PC-3 (cell line): Measurements from ENCODE around the gene CMSS1. TPM values are rescaled to one million over a fixed set of nuclear protein-coding genes. Genes with fewer than 3 reads are reported as not detected.

Experiments used
- ATAC-seq: fragments of 200-7000 bp; cut with Tn5 transposase; 2 replicates; pipeline ENCODE4 v1.9.1; 2020; ENCODE audit warnings: mild to moderate bottlenecking, moderate library complexity
- BruUV-seq: library from RNA; stranded (reverse); fragments of 400-500 nt; replicated peaks from 2 replicates; lab custom pipeline; 2021; lab: Mats Ljungman, UMichigan
- CTCF ChIA-PET: fragments of 300-600 bp; sonication (Branson Sonifier 250); formaldehyde crosslinking; loops from one replicate; lab custom pipeline; 2022; ENCODE audit warnings: antibody characterized with exemption; lab: Charles Lee
- POLR2A ChIA-PET: fragments of 300-600 bp; sonication (Branson Sonifier 250); formaldehyde crosslinking; loops from one replicate; lab custom pipeline; 2022; ENCODE audit warnings: antibody characterized with exemption; ENCODE audit not compliant: unreplicated experiment; lab: Charles Lee
- DNase-seq: peaks from one replicate; pipeline ENCODE4 v3.0.0-alpha.2; 2015
- H2AFZ ChIP-seq: fragments of 300-600 bp; sonication (generic); 2 replicates; pipeline ENCODE4 v1.6.0; 2016; ENCODE audit warnings: antibody characterized with exemption, low read length
- H3F3A ChIP-seq: fragments of 300-600 bp; sonication (generic); one replicate; pipeline ENCODE4 v1.6.0; 2017; ENCODE audit warnings: antibody characterized with exemption, low read length, control low read depth, mild to moderate bottlenecking; ENCODE audit not compliant: unreplicated experiment
- H3K27ac ChIP-seq: fragments of 300-600 bp; sonication (generic); 2 replicates; pipeline ENCODE4 v1.5.1; 2016; ENCODE audit warnings: mild to moderate bottlenecking, low read length
- H3K27me3 ChIP-seq: fragments of 300-600 bp; sonication (generic); 2 replicates; pipeline ENCODE4 v1.6.1; 2016; ENCODE audit warnings: low read length, mixed read lengths
- H3K36me3 ChIP-seq: fragments of 300-600 bp; sonication (generic); 2 replicates; pipeline ENCODE4 v1.6.1; 2016; ENCODE audit warnings: low read depth, mixed run types, low read length, mixed read lengths
- H3K4me1 ChIP-seq: fragments of 300-600 bp; sonication (generic); 2 replicates; pipeline ENCODE4 v1.5.1; 2016; ENCODE audit warnings: low read length; ENCODE audit not compliant: insufficient read depth
- H3K4me2 ChIP-seq: fragments of 300-600 bp; sonication (generic); 2 replicates; pipeline ENCODE4 v1.6.0; 2016; ENCODE audit warnings: low read length
- H3K4me3 ChIP-seq: fragments of 300-600 bp; sonication (generic); 2 replicates; pipeline ENCODE4 v1.5.1; 2016; ENCODE audit warnings: mild to moderate bottlenecking, low read length, mixed read lengths
- H3K79me2 ChIP-seq: fragments of 300-600 bp; sonication (generic); 2 replicates; pipeline ENCODE4 v1.6.1; 2017; ENCODE audit warnings: low read length, mixed read lengths
- H3K9ac ChIP-seq: fragments of 300-600 bp; sonication (generic); 2 replicates; pipeline ENCODE4 v1.6.0; 2016; ENCODE audit warnings: mild to moderate bottlenecking, low read length
- H3K9me2 ChIP-seq: fragments of 300-600 bp; sonication (generic); replicated peaks from 2 replicates; pipeline ENCODE4 v1.6.1; 2016; ENCODE audit warnings: mixed run types, low read length, mixed read lengths
- H3K9me3 ChIP-seq: fragments of 300-600 bp; sonication (generic); 2 replicates; pipeline ENCODE4 v1.6.1; 2016; ENCODE audit warnings: low read length, mixed read lengths
- H4K20me1 ChIP-seq: fragments of 300-600 bp; sonication (generic); 2 replicates; pipeline ENCODE4 v1.6.1; 2016; ENCODE audit warnings: low read length, mixed read lengths
- CTCF ChIP-seq: fragments of 300-600 bp; sonication (generic); conservative IDR thresholded peaks from 2 replicates; pipeline ENCODE4 v1.5.1; 2017; ENCODE audit warnings: antibody characterized with exemption, low read depth, mild to moderate bottlenecking, low read length
- EZH2 ChIP-seq: fragments of 300-600 bp; sonication (generic); IDR thresholded peaks from one replicate; pipeline ENCODE4 v1.6.1; 2017; ENCODE audit warnings: antibody characterized with exemption, mild to moderate bottlenecking, low read length; ENCODE audit not compliant: unreplicated experiment
- EZH2phosphoT487 ChIP-seq: fragments of 300-600 bp; sonication (generic); IDR thresholded peaks from 2 replicates; pipeline ENCODE4 v1.6.1; 2018; ENCODE audit warnings: mild to moderate bottlenecking, antibody characterized with exemption, low read length, borderline replicate concordance
- intact Hi-C: fragments of 100-400 bp; cut with micrococcal nuclease; formaldehyde crosslinking; loops from 2 replicates; pipeline ENCODE4 v1.9.0; 2023
- total RNA-seq: library from RNA; depleted of rRNA; stranded (reverse); fragments of >200 nt; gene quantifications from 2 replicates; pipeline ENCODE4 v1.2.3, GENCODE V29; 2014

The CMSS1 gene
- total RNA-seq, 1 experiment from 2014 or later: 63.1 TPM

- ATAC-seq (no peak), DNase-seq (no peak)
- Histone ChIP-seq H3K4me1 (0 out of 2 replicates have a peak, but pooled peaks cover 12% of the 10 kb centered on the region), H3K4me2 (no peak overlapping the region), H3K27ac (no peak overlapping the region), H4K20me1 (no peaks in the 10 kb centered on the region), H3K27me3 (no peaks in the 10 kb centered on the region), H3F3A (no peaks in the 10 kb centered on the region), H3K9me3 (no peaks in the 10 kb centered on the region), H3K4me3 (no peak overlapping the region), H2AFZ (no peak overlapping the region), H3K9me2 (no peaks in the 10 kb centered on the region), H3K9ac (no peak overlapping the region), H3K79me2 (peaks cover 80% of the 10 kb centered on the region), H3K36me3 (no peaks in the 10 kb centered on the region)
- ChIA-PET CTCF (no interaction called here), POLR2A (no interaction called here)
- no TSS peak for BruUV-seq
- TF ChIP-seq EZH2phosphoT487 (no peak), EZH2 (no peak), CTCF (no peak)
- intact Hi-C loops: loop anchor here (10.0 kb wide), 3 partner anchors 628 to 1548 kb away; no protein-coding TSS in a partner anchor
These were observed 19.0 kb downstream of the CMSS1 start for GRCh38 chr3:99836681-99837080.

DNA sequence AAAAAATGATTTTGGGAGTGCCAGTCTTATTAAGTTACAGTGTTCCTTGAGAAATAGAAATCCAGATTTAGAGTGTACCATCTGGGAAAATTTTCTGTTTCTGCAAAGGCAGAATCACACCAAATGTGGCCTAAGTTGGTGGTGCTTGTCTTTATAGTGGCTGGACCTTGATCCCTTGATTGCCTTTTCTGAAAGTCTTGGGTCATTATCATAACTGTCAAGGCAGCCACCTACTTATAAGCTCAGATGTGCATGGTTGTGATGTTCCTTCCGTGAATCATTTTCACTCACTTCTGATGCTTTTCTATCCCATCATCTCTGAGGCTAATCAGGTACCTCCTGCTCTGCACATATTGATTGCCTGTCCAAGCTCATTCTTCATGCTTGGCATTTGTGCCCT, 20.1 kb downstream of the CMSS1 start:
- BruUV-seq: no TSS peak
- ChIA-PET CTCF (no interaction called here), POLR2A (no interaction called here)
- TF ChIP-seq CTCF: no peak
- no peak for TF ChIP-seq EZH2phosphoT487
- no peak for TF ChIP-seq EZH2
- peaks cover 15% of the 10 kb centered on the region; the same call in 1 of the 2 replicates for H3K4me1 ChIP-seq
- no peaks in the 10 kb centered on the region for H3K27me3 ChIP-seq
- no peaks in the 10 kb centered on the region for H3K9me3 ChIP-seq
- DNase-seq (no peak), ATAC-seq (no peak)
- H3F3A ChIP-seq: no peaks in the 10 kb centered on the region
- intact Hi-C loops: loop anchor here (10.0 kb wide), 3 partner anchors 627 to 1547 kb away; no protein-coding TSS in a partner anchor
- H3K9ac ChIP-seq: no peak overlapping the region
- no peak overlapping the region for H2AFZ ChIP-seq
- no peak overlapping the region for H3K27ac ChIP-seq
- H3K36me3 ChIP-seq: no peaks in the 10 kb centered on the region
- H3K4me3 ChIP-seq: no peak overlapping the region
- H3K4me2 ChIP-seq: no peak overlapping the region
- H3K79me2 ChIP-seq: peaks cover 78% of the 10 kb centered on the region
- H4K20me1 ChIP-seq: no peaks in the 10 kb centered on the region
- no peaks in the 10 kb centered on the region for H3K9me2 ChIP-seq

- Histone ChIP-seq H3K9me2 (no peaks in the 10 kb centered on the region), H3K4me2 (no peak overlapping the region), H2AFZ (no peak overlapping the region), H4K20me1 (no peaks in the 10 kb centered on the region), H3F3A (no peaks in the 10 kb centered on the region), H3K79me2 (peaks cover 72% of the 10 kb centered on the region), H3K4me3 (no peak overlapping the region), H3K27ac (no peak overlapping the region), H3K27me3 (no peaks in the 10 kb centered on the region), H3K9me3 (no peaks in the 10 kb centered on the region), H3K4me1 (peaks cover 17% of the 10 kb centered on the region), H3K9ac (no peak overlapping the region), H3K36me3 (no peaks in the 10 kb centered on the region)
- intact Hi-C loops: loop anchor here (10.0 kb wide), 3 partner anchors 626 to 1546 kb away; no protein-coding TSS in a partner anchor
- no TSS peak for BruUV-seq
- ATAC-seq: no peak
- no peak for DNase-seq
- POLR2A ChIA-PET: no interaction called here
- CTCF ChIA-PET: no interaction called here
- TF ChIP-seq EZH2 (no peak), EZH2phosphoT487 (no peak), CTCF (no peak)
These were observed 21.1 kb downstream of the CMSS1 start for GRCh38 chr3:99838755-99839154.
